GM06990 (cell line): ENCODE results near the gene CORIN.

Source experiments
- DNase-seq: peaks from one replicate; pipeline ENCODE4 v3.0.0-alpha.2; 2011; ENCODE audit not compliant: insufficient read length; ENCODE audit errors: extremely low read depth
- H3K27me3 ChIP-seq: replicated peaks from 2 replicates; pipeline ENCODE4 v1.6.0; 2011; ENCODE audit warnings: low read length; ENCODE audit not compliant: control insufficient read depth, insufficient read depth
- H3K36me3 ChIP-seq: 2 replicates; pipeline ENCODE4 v1.5.1; 2011; ENCODE audit warnings: low read length; ENCODE audit not compliant: control insufficient read depth, insufficient read depth
- H3K4me3 ChIP-seq: replicated peaks from 2 replicates; pipeline ENCODE4 v1.5.1; 2011; ENCODE audit warnings: low read depth, mild to moderate bottlenecking, control low read depth, low read length
- TF ChIP-seq, protein P1 (sequence below): IDR thresholded peaks from 2 replicates; pipeline ENCODE4 v1.5.1; 2011; ENCODE audit warnings: low read length, control low read depth, mild to moderate bottlenecking, inconsistent platforms; ENCODE audit not compliant: insufficient read depth, poor library complexity, severe bottlenecking

Gene CORIN

DNA sequence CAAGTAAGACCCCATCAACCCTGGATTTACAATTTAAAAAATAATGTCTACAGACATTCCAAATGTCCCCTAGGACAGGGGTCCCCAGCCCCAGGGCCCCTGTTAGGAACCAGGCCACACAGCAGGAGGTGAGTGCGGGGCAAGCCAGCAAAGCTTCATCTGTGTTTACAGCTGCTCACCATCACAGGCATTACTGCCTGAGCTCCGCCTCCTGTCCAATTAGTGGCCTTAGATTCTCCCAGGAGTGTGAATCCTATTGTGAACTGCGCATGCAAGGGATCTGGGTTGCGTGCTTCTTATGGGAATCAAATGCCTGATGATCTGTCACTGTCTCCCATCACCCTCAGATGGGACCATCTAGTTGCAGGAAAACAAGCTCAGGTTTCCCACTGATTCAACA is 206.7 kb downstream of the CORIN start:
- Histone ChIP-seq H3K4me3 (no peak overlapping the region), H3K27me3 (no peaks in the 10 kb centered on the region), H3K36me3 (no peaks in the 10 kb centered on the region)
- TF ChIP-seq, protein P1, sequence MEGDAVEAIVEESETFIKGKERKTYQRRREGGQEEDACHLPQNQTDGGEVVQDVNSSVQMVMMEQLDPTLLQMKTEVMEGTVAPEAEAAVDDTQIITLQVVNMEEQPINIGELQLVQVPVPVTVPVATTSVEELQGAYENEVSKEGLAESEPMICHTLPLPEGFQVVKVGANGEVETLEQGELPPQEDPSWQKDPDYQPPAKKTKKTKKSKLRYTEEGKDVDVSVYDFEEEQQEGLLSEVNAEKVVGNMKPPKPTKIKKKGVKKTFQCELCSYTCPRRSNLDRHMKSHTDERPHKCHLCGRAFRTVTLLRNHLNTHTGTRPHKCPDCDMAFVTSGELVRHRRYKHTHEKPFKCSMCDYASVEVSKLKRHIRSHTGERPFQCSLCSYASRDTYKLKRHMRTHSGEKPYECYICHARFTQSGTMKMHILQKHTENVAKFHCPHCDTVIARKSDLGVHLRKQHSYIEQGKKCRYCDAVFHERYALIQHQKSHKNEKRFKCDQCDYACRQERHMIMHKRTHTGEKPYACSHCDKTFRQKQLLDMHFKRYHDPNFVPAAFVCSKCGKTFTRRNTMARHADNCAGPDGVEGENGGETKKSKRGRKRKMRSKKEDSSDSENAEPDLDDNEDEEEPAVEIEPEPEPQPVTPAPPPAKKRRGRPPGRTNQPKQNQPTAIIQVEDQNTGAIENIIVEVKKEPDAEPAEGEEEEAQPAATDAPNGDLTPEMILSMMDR = no peak
- DNase-seq = no peak

DNA sequence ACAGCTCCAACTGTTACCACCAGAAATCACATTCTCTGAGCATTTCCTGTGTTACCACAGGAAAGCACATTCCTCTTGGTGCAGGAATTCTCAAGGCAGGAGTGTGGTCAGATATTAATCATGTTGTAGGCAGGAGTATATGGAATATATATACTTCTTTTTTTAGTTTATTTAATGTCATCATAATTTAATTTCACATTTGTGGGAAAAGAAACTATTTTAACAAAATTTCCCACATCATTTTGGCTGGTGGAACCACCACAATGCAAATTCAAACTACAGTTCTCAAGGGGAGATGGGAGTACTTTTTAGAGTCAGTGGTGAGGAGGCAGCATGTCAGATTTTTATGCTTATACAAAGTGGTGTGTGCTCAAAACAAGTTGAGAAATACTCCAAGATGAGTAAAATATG is 213.8 kb downstream of the CORIN start:
- H3K4me3 ChIP-seq = no peak overlapping the region
- no peaks in the 10 kb centered on the region for H3K36me3 ChIP-seq
- H3K27me3 ChIP-seq = no peaks in the 10 kb centered on the region
- no peak for DNase-seq
- TF ChIP-seq, protein P1 = no peak

DNA sequence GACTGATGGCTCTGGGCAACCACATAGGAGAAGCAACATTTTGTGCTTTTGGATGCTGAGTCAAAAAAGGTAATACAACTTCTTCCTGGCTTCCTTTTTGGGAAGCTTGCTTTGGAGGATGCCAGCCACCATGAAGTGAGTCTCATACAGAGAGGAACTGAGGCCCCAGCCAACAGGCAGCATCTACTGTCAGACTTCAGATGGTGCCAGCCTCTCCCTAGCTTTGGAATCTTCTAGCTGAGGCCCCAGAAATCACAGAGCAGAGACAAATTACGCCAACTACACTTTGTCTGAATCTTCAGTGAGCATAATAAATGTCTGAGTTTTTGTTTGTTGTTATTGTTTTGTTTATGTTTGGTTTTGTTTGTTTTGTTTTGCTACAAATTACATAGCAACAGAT is 216.7 kb downstream of the CORIN start:
- H3K4me3 ChIP-seq = no peak overlapping the region
- H3K36me3 ChIP-seq = no peaks in the 10 kb centered on the region
- no peaks in the 10 kb centered on the region for H3K27me3 ChIP-seq
- TF ChIP-seq, protein P1 = no peak
- DNase-seq = no peak

DNA sequence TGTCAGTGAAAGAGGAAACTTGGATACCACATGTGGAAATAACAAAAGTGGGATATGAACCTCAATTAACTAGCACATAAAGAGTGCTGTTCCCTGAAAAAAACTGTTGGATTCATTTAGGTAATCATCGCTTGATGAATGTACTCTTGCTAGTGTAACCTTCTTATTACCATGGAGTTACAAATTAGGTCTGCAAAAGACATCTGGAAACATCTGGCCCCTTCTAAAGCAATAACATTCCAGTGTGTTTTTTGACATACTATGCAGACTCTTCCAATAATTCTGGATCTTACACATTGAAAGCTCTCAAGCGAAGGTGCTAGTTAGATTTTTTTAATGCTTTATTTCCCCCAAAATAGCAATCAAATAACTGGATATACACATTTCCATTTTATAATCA is 218.2 kb downstream of the CORIN start:
- TF ChIP-seq, protein P1 = no peak
- no peak overlapping the region for H3K4me3 ChIP-seq
- no peak for DNase-seq
- no peaks in the 10 kb centered on the region for H3K27me3 ChIP-seq
- H3K36me3 ChIP-seq = no peaks in the 10 kb centered on the region

DNA sequence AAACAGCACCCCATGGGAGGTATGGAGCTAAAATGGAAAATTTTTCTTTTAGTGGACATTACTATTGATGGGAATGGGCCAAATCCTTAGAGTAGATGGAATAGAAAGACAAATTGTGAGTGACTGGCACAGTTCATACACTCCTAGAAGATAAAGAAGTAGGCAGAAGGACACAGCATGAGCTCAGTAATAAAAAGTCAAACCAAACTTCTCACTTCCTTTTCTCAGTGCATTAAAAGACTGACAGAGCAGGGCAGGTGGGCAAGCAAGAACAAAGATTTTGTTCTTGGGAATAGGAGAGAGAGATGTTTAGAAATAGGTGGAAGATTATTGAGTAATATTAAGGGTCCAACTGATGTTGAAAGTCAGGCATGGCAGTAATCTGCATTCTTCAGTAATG is 220.3 kb downstream of the CORIN start:
- TF ChIP-seq, protein P1 = no peak
- no peak overlapping the region for H3K4me3 ChIP-seq
- no peaks in the 10 kb centered on the region for H3K27me3 ChIP-seq
- no peaks in the 10 kb centered on the region for H3K36me3 ChIP-seq
- DNase-seq = no peak

DNA sequence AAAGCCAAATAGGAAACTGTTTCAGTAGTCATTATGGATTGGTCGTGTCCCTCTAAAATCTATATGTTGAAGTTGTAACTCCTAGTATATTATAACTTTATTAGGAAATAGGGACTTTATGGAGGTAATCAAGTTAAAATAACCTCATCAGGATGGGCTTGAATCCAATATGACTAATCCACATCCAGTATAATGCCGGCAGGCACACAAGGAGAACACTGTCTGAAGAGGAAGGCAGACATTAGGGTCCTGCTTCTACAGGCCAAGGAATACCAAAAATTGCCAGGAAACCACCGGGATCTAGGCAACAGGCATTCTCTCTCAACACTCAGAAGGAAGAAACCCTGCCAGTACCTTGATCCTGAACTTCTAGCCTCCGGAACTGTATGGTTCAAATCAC is 222.5 kb downstream of the CORIN start:
- Histone ChIP-seq H3K27me3 (no peaks in the 10 kb centered on the region), H3K36me3 (no peaks in the 10 kb centered on the region), H3K4me3 (no peak overlapping the region)
- no peak for DNase-seq
- TF ChIP-seq, protein P1 = no peak
